ENCODE data around the gene FBXW7. TPM values are rescaled to one million over a fixed set of nuclear protein-coding genes. Genes with fewer than 3 reads are reported as not detected.
A peak's percentile ranks its signal among the peaks of the same experiment; 100 is the strongest.

The FBXW7 gene
- total RNA-seq, 3 donors from 2014 or later (not counting 1 experiment from before 2014, with no cell fraction given), result 172 to 202 (median 175) TPM

DNA sequence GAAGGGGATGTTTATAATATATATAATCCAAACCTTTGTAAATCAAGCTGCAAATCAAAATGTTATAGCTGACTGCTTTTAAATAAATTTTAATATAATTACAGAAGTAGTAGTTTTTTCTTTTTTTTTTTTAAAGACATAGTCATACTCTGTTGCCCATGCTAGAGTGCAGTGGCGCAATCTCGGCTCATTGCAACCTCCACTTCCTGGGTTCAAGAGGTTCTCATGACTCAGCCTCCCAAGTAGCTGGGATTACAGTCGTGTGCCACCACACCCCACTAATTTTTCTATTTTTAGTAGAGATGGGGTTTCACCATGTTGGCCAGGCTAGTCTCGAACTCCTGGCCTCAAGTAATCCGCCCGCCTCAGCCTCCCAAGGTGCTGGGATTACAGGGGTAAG is 178.7 kb downstream of the FBXW7 start:
- Histone ChIP-seq H3K4me1 (ENCODE audit: control insufficient read depth, insufficient read depth, low read length) (no peaks in the 10 kb centered on the region), H3K27me3 (ENCODE audit: control insufficient read depth, insufficient read depth, low read length) (no peaks in the 10 kb centered on the region), H3K27ac (ENCODE audit: low read length) (no peak overlapping the region), H3K9me3 (ENCODE audit: control insufficient read depth, insufficient read depth, low read length) (no peaks in the 10 kb centered on the region), H3K36me3 (ENCODE audit: control insufficient read depth, insufficient read depth, low read length) (no peaks in the 10 kb centered on the region), H3K4me3 (ENCODE audit: low read length) (no peak overlapping the region)
- H3K27me3 Mint-ChIP-seq (ENCODE audit: low read depth in 2 of 2), result no peaks in the 10 kb centered on the region
- H3K9me3 Mint-ChIP-seq, result no peaks in the 10 kb centered on the region
- no peak for TF ChIP-seq CTCF (IDR thresholded peaks at IDR 0.05)
- WGBS (ENCODE audit: insufficient coverage), result 100% methylated on average over 3 of the region's 6 CpGs
- H3K4me1 Mint-ChIP-seq, result peaks cover 0 to 14% of the 10 kb centered on the region in 2 donors
- no peak overlapping the region for H3K4me3 Mint-ChIP-seq
- H3K36me3 Mint-ChIP-seq, result no peaks in the 10 kb centered on the region
- no peak for ATAC-seq
- intact Hi-C loops (cut with micrococcal nuclease), result no loop called here
- no peak for DNase-seq
- H3K27ac Mint-ChIP-seq, result no peak overlapping the region

GRCh38 chr4:152356428-152357034 is 179.4 kb downstream of the FBXW7 start:
- Mint-ChIP-seq H3K27ac (no peak overlapping the region), H3K4me3 (no peak overlapping the region), H3K4me1 (peaks cover 0 to 17% of the 10 kb centered on the region in 2 donors), H3K9me3 (no peaks in the 10 kb centered on the region), H3K36me3 (no peaks in the 10 kb centered on the region), H3K27me3 (ENCODE audit: low read depth in 2 of 2) (no peaks in the 10 kb centered on the region)
- Histone ChIP-seq H3K36me3 (ENCODE audit: control insufficient read depth, insufficient read depth, low read length) (no peaks in the 10 kb centered on the region), H3K4me1 (ENCODE audit: control insufficient read depth, insufficient read depth, low read length) (no peaks in the 10 kb centered on the region), H3K27me3 (ENCODE audit: control insufficient read depth, insufficient read depth, low read length) (no peaks in the 10 kb centered on the region), H3K4me3 (ENCODE audit: low read length) (no peak overlapping the region), H3K27ac (ENCODE audit: low read length) (no peak overlapping the region), H3K9me3 (ENCODE audit: control insufficient read depth, insufficient read depth, low read length) (no peaks in the 10 kb centered on the region)
- no peak for DNase-seq
- TF ChIP-seq CTCF (IDR thresholded peaks at IDR 0.05), result no peak
- intact Hi-C loops (cut with micrococcal nuclease), result no loop called here
- WGBS (ENCODE audit: insufficient coverage), result no CpG with 5 or more reads among the region's 1 CpG
- ATAC-seq, result no peak

GRCh38 chr4:152352622-152353116 is 183.2 kb downstream of the FBXW7 start:
- Histone ChIP-seq H3K4me1 (ENCODE audit: control insufficient read depth, insufficient read depth, low read length) (no peaks in the 10 kb centered on the region), H3K27me3 (ENCODE audit: control insufficient read depth, insufficient read depth, low read length) (no peaks in the 10 kb centered on the region), H3K4me3 (ENCODE audit: low read length) (no peak overlapping the region), H3K9me3 (ENCODE audit: control insufficient read depth, insufficient read depth, low read length) (no peaks in the 10 kb centered on the region), H3K36me3 (ENCODE audit: control insufficient read depth, insufficient read depth, low read length) (no peaks in the 10 kb centered on the region), H3K27ac (ENCODE audit: low read length) (no peak overlapping the region)
- Mint-ChIP-seq H3K4me3 (no peak overlapping the region), H3K27ac (no peak overlapping the region), H3K36me3 (no peaks in the 10 kb centered on the region), H3K4me1 (peaks cover 0 to 17% of the 10 kb centered on the region in 2 donors), H3K9me3 (no peaks in the 10 kb centered on the region), H3K27me3 (ENCODE audit: low read depth in 2 of 2) (no peaks in the 10 kb centered on the region)
- no peak for ATAC-seq
- DNase-seq, result peak in 1 of 2 donors; percentile 48
- intact Hi-C loops (cut with micrococcal nuclease), result no loop called here
- 70% methylated on average over 9 of the region's 11 CpGs for WGBS (ENCODE audit: insufficient coverage)
- no peak for TF ChIP-seq CTCF (IDR thresholded peaks at IDR 0.05)

DNA sequence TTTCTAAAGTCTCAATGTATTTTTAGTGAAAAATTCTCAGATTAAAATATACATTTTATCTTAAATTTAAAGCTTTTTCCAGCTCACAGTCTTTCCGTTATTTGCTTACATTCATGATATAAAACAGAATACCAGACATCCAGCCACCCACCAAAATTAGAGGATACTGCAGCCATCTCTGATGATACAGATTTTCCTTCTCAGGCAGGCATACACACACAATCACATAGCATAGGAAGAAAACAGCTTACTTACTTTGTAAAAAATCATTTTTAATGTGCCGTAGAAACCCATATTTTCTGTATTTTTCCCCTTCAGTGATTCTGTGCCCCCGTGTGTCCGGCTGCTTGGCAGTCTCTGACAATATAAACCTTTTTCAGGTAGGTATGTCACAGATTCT is 183.7 kb downstream of the FBXW7 start:
- no peak overlapping the region for H3K4me3 ChIP-seq (ENCODE audit: low read length)
- no peaks in the 10 kb centered on the region for H3K27me3 ChIP-seq (ENCODE audit: control insufficient read depth, insufficient read depth, low read length)
- no peak for ATAC-seq
- H3K4me1 ChIP-seq (ENCODE audit: control insufficient read depth, insufficient read depth, low read length), result no peaks in the 10 kb centered on the region
- 84% methylated on average over 4 of the region's 4 CpGs for WGBS (ENCODE audit: insufficient coverage)
- Mint-ChIP-seq H3K9me3 (no peaks in the 10 kb centered on the region), H3K27ac (no peak overlapping the region), H3K36me3 (no peaks in the 10 kb centered on the region), H3K4me3 (no peak overlapping the region), H3K4me1 (peaks cover 0 to 17% of the 10 kb centered on the region in 2 donors), H3K27me3 (ENCODE audit: low read depth in 2 of 2) (no peaks in the 10 kb centered on the region)
- no peak overlapping the region for H3K27ac ChIP-seq (ENCODE audit: low read length)
- no peaks in the 10 kb centered on the region for H3K36me3 ChIP-seq (ENCODE audit: control insufficient read depth, insufficient read depth, low read length)
- intact Hi-C loops (cut with micrococcal nuclease), result no loop called here
- no peaks in the 10 kb centered on the region for H3K9me3 ChIP-seq (ENCODE audit: control insufficient read depth, insufficient read depth, low read length)
- DNase-seq, result no peak
- TF ChIP-seq CTCF (IDR thresholded peaks at IDR 0.05), result no peak
